Endothelial cell of umbilical vein (primary cell): ENCODE measurements around the gene NARS2. TPM values are rescaled to one million over a fixed set of nuclear protein-coding genes. Genes with fewer than 3 reads are reported as not detected.

ENCODE experiments used
- BruUV-seq: library from RNA; stranded (reverse); fragments of 400-500 nt; replicated peaks from 2 replicates; lab custom pipeline; 2021; lab: Mats Ljungman, UMichigan
- CTCF ChIA-PET: fragments of 300-600, 350-600 bp; sonication (Branson Sonifier 250); formaldehyde crosslinking; loops from one replicate; lab custom pipeline; 2021; ENCODE audit warnings: antibody characterized with exemption, inconsistent platforms; lab: Charles Lee
- POLR2A ChIA-PET: fragments of 300-600, 350-600 bp; sonication (Branson Sonifier 250); formaldehyde crosslinking; loops from one replicate; lab custom pipeline; 2021; ENCODE audit warnings: antibody characterized with exemption, inconsistent platforms; lab: Charles Lee
- DNase-seq: peaks from one replicate; pipeline ENCODE4 v3.0.0-alpha.2; 2011; ENCODE audit warnings: low read depth, low spot score
- FAIRE-seq: peaks from 2 replicates; lab custom pipeline; 2011; peaks lifted over from hg19 to GRCh38; lab: Jason Lieb, UNC
- H2AFZ ChIP-seq: 2 replicates; pipeline ENCODE4 v1.6.0; 2012; ENCODE audit warnings: low read depth, low read length, control low read depth, inconsistent platforms
- H3K27ac ChIP-seq: 2 replicates; pipeline ENCODE4 v1.5.1; 2011; ENCODE audit warnings: low read depth, mild to moderate bottlenecking, control low read depth, low read length, moderate library complexity; ENCODE audit not compliant: insufficient read depth
- H3K27me3 ChIP-seq, 2 experiments: 2 replicates each; pipeline versions ENCODE4 v1.6.0 to v1.6.1; 2011; ENCODE audit warnings: low read length in 2 of 2, mixed read lengths in 1 of 2; ENCODE audit not compliant: control insufficient read depth in 2 of 2, insufficient read depth in 2 of 2
- H3K36me3 ChIP-seq, 2 experiments: 2 replicates in 1 of 2; 3 replicates in 1 of 2; pipeline ENCODE4 v1.5.1; 2011; ENCODE audit warnings: low read length in 2 of 2, mild to moderate bottlenecking in 1 of 2, moderate library complexity in 1 of 2; ENCODE audit not compliant: control insufficient read depth in 2 of 2, insufficient read depth in 2 of 2; ENCODE audit errors: extremely low read depth in 1 of 2
- H3K4me1 ChIP-seq: 3 replicates; pipeline ENCODE4 v1.5.1; 2011; ENCODE audit warnings: mild to moderate bottlenecking, low read length; ENCODE audit not compliant: control insufficient read depth, insufficient read depth; ENCODE audit errors: extremely low read depth
- H3K4me2 ChIP-seq: 2 replicates; pipeline ENCODE4 v1.6.1; 2011; ENCODE audit warnings: low read length, control low read depth, mixed read lengths; ENCODE audit not compliant: insufficient read depth
- H3K4me3 ChIP-seq, 3 experiments: fragments of 200-600 bp in 1 of 3; sonication (generic), shearing (Covaris generic) in 1 of 3; replicated peaks in 1 of 3; 2 replicates each; pipeline ENCODE4 v1.5.1; 2011 to 2016; ENCODE audit warnings: control low read depth in 3 of 3, low read length in 3 of 3, mild to moderate bottlenecking in 2 of 3, inconsistent platforms in 1 of 3, low read depth in 1 of 3, moderate library complexity in 1 of 3; ENCODE audit not compliant: insufficient read depth in 1 of 3
- H3K79me2 ChIP-seq: 2 replicates; pipeline ENCODE4 v1.6.0; 2012; ENCODE audit warnings: low read length, inconsistent platforms; ENCODE audit not compliant: control insufficient read depth, insufficient read depth
- H3K9ac ChIP-seq: replicated peaks from 2 replicates; pipeline ENCODE3; 2011; ENCODE audit warnings: low read length, control low read depth; ENCODE audit not compliant: insufficient read depth; ENCODE audit errors: extremely low read depth
- H3K9me1 ChIP-seq: replicated peaks from 3 replicates; pipeline ENCODE4 v1.6.0; 2011; ENCODE audit warnings: mild to moderate bottlenecking, low read length; ENCODE audit not compliant: control insufficient read depth, insufficient read depth; ENCODE audit errors: extremely low read depth
- H3K9me3 ChIP-seq: replicated peaks from 2 replicates; pipeline ENCODE4 v1.5.1; 2012; ENCODE audit warnings: low read length, inconsistent platforms; ENCODE audit not compliant: control insufficient read depth, insufficient read depth
- H4K20me1 ChIP-seq: replicated peaks from 2 replicates; pipeline ENCODE3; 2011; ENCODE audit warnings: mild to moderate bottlenecking, low read length; ENCODE audit not compliant: control insufficient read depth, insufficient read depth; ENCODE audit errors: extremely low read depth
- CTCF ChIP-seq, 2 donors: IDR thresholded peaks; 1 replicate in 1 of 2; 2 replicates in 1 of 2; pipeline ENCODE4 v1.5.1; 2011; ENCODE audit warnings: low read length in 2 of 2, mild to moderate bottlenecking in 2 of 2, moderate library complexity in 2 of 2, control low read depth in 1 of 2, inconsistent platforms in 1 of 2, low read depth in 1 of 2; ENCODE audit not compliant: insufficient read depth in 1 of 2; ENCODE audit errors: extremely low read depth in 1 of 2
- EZH2 ChIP-seq: IDR thresholded peaks from 2 replicates; pipeline ENCODE4 v1.6.1; 2012; ENCODE audit warnings: borderline replicate concordance, low read depth, mild to moderate bottlenecking, moderate library complexity, low read length, inconsistent platforms; ENCODE audit not compliant: severe bottlenecking
- FOS ChIP-seq: IDR thresholded peaks from 2 replicates; pipeline ENCODE4 v1.6.1; 2011; ENCODE audit warnings: mild to moderate bottlenecking, low read length, moderate library complexity, borderline replicate concordance; ENCODE audit not compliant: insufficient read depth
- GATA2 ChIP-seq: IDR thresholded peaks from 2 replicates; pipeline ENCODE4 v1.7.0; 2011; ENCODE audit warnings: low read depth, mild to moderate bottlenecking, moderate library complexity, mixed read lengths, low read length; ENCODE audit not compliant: insufficient read length, insufficient read depth
- JUN ChIP-seq: IDR thresholded peaks from 2 replicates; pipeline ENCODE4 v1.6.1; 2011; ENCODE audit warnings: borderline replicate concordance, low read depth; ENCODE audit not compliant: insufficient read length, insufficient read depth
- MAX ChIP-seq: IDR thresholded peaks from 2 replicates; pipeline ENCODE4 v1.6.1; 2011; ENCODE audit not compliant: insufficient read depth, insufficient read length
- MYC ChIP-seq: IDR thresholded peaks from one replicate; pipeline ENCODE4 v1.6.1; 2011; ENCODE audit warnings: mild to moderate bottlenecking, low read depth, low read length
- POLR2A ChIP-seq: IDR thresholded peaks from 2 replicates; pipeline ENCODE4 v1.6.1; 2012; ENCODE audit warnings: low read depth, mild to moderate bottlenecking, control low read depth, low read length
- POLR2AphosphoS5 ChIP-seq: IDR thresholded peaks from 2 replicates; pipeline ENCODE4 v1.6.1; 2012; ENCODE audit warnings: low read depth, mild to moderate bottlenecking, control low read depth, low read length, moderate library complexity; ENCODE audit not compliant: insufficient read depth
- dilution Hi-C: fragments of 300-500 bp; cut with MboI; formaldehyde crosslinking; loops from one replicate; pipeline ENCODE4 v1.15.0; 2019; ENCODE audit warnings: low sequenced_read_pairs; ENCODE audit not compliant: extremely low pct_ligation_motif_present
- intact Hi-C: fragments of 100-400 bp; cut with micrococcal nuclease; formaldehyde crosslinking; loops from one replicate; pipeline ENCODE4 v1.10.0; 2022
- polyA plus RNA-seq, 4 experiments: library from polyadenylated mRNA; depleted of rRNA in 3 of 4; stranded (reverse) in 3 of 4; unstranded in 1 of 4; fragments of >200 nt; gene quantifications; 2 replicates each; pipeline versions ENCODE4 v1.2.1 to v1.2.3, GENCODE V29; 2011 to 2012; ENCODE audit warnings: missing spikeins in 1 of 4
- total RNA-seq: library from RNA; stranded (reverse); gene quantifications from 2 replicates; pipeline ENCODE4 v1.2.3, GENCODE V29; 2021

NARS2 gene
- total and polyA plus RNA-seq, 2 donors (not counting 3 experiments of a cell fraction or from before 2014, with no cell fraction given): 6.9 to 16.7 TPM

- Histone ChIP-seq H3K4me3 (no peak overlapping the region), H3K9ac (no peak overlapping the region), H4K20me1 (no peaks in the 10 kb centered on the region), H3K4me2 (no peak overlapping the region), H3K79me2 (no peaks in the 10 kb centered on the region), H3K4me1 (no peaks in the 10 kb centered on the region), H3K9me1 (no peaks in the 10 kb centered on the region), H3K27ac (no peak overlapping the region), H3K27me3 (no peaks in the 10 kb centered on the region), H3K9me3 (no peaks in the 10 kb centered on the region), H3K36me3 (no peaks in the 10 kb centered on the region), H2AFZ (no peak overlapping the region)
- FAIRE-seq (peak; percentile 44), DNase-seq (peak; percentile 40)
- BruUV-seq: no TSS peak
- CTCF ChIA-PET: interaction anchor here (0.5 to 6.3 kb wide), 20 partner anchors 10 to 355 kb away, joined by 3 to 100 read pairs (median 3); partner anchors contain the start of gene GAB2
- intact Hi-C loops (loop anchor here (1.0 kb wide), 2 partner anchors 13 to 204 kb away; no protein-coding TSS in a partner anchor), dilution Hi-C loops (no loop called here)
- TF ChIP-seq FOS (no peak), EZH2 (no peak), POLR2AphosphoS5 (no peak), CTCF (IDR thresholded peaks at IDR 0.05; ENCODE audit: extremely low read depth in 1 of 2, insufficient read depth in 1 of 2, low read depth in 1 of 2, low read length in 2 of 2) (peak; percentile 40 to 67)
- POLR2A ChIA-PET: interaction anchor here (0.7 kb wide), 1 partner anchor 11 kb away, joined by 4 read pairs; no protein-coding TSS in a partner anchor
These were observed 142.6 kb downstream of the NARS2 start for GRCh38 chr11:78432058-78432515.

DNA sequence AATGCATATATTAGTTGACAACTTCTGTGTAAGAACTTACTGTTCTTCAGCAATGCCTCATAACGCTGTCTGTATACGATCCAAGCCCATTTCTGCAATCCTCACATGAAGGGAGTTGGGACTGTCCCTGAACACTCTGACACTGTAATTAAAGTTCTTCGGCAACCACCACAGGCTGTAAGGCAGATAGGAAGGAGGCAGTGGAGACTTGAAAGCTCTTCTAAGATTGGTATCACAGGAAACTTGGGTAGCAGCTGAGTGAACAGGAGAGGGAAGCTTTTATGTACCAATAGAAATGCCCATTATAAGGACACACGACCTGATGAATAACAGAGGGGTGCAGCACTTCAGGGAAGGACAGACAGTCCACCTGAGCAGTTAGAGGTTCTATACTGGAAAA is 145.0 kb downstream of the NARS2 start:
- ChIA-PET CTCF (interaction anchor here (3.0 to 6.3 kb wide), 3 partner anchors 11 to 202 kb away, joined by 20 to 100 read pairs (median 30); partner anchors contain the start of gene GAB2), POLR2A (interaction anchor here (0.9 kb wide), 1 partner anchor 14 kb away, joined by 3 read pairs; no protein-coding TSS in a partner anchor)
- no peak overlapping the region for H3K27ac ChIP-seq
- no peak for TF ChIP-seq MYC
- TF ChIP-seq GATA2: no peak
- no peak for TF ChIP-seq JUN
- no peak for TF ChIP-seq CTCF (IDR thresholded peaks at IDR 0.05; ENCODE audit: extremely low read depth in 1 of 2, insufficient read depth in 1 of 2, low read depth in 1 of 2, low read length in 2 of 2)
- no peak for TF ChIP-seq EZH2
- no peak for TF ChIP-seq MAX
- no peak for TF ChIP-seq POLR2AphosphoS5
- no peak for TF ChIP-seq POLR2A
- TF ChIP-seq FOS: no peak
- intact Hi-C loops (no loop called here), dilution Hi-C loops (no loop called here)
- no peak overlapping the region for H3K4me2 ChIP-seq
- no peaks in the 10 kb centered on the region for H3K36me3 ChIP-seq
- BruUV-seq: no TSS peak
- DNase-seq: no peak
- H3K9me3 ChIP-seq: no peaks in the 10 kb centered on the region
- H2AFZ ChIP-seq: no peak overlapping the region
- no peak for FAIRE-seq
- H3K9me1 ChIP-seq: no peaks in the 10 kb centered on the region
- no peaks in the 10 kb centered on the region for H3K79me2 ChIP-seq
- peaks cover 3% of the 10 kb centered on the region for H3K4me1 ChIP-seq
- H3K27me3 ChIP-seq: no peaks in the 10 kb centered on the region
- no peak overlapping the region for H3K4me3 ChIP-seq
- H4K20me1 ChIP-seq: no peaks in the 10 kb centered on the region
- H3K9ac ChIP-seq: no peak overlapping the region
